ENCODE measurements around the gene ADAMTSL2.

GRCh38 chr9:133529457-133529856 lies 5.0 kb upstream of the ADAMTSL2 start:
- TF ChIP-seq CTCF (IDR thresholded peaks at IDR 0.05) (no peak), CEBPB (IDR thresholded peaks at IDR 0.05) (no peak), RCOR1 (IDR thresholded peaks at IDR 0.05; ENCODE audit: low read depth, low read length) (no peak), HEYL (CRISPR knock-in tag; IDR thresholded peaks at IDR 0.05) (no peak), REST (IDR thresholded peaks at IDR 0.05) (no peak), GATA3 (IDR thresholded peaks at IDR 0.05; ENCODE audit: borderline replicate concordance) (no peak), NPAS2 (CRISPR knock-in tag; IDR thresholded peaks at IDR 0.05; ENCODE audit: borderline replicate concordance) (no peak), HMGXB4 (CRISPR knock-in tag; IDR thresholded peaks at IDR 0.05; ENCODE audit: borderline replicate concordance) (no peak), RAD21 (conservative IDR thresholded peaks at IDR 0.05 in 1 of 2, IDR thresholded peaks at IDR 0.05 in 1 of 2) (no peak), HOXB5 (CRISPR knock-in tag; IDR thresholded peaks at IDR 0.05) (no peak), POLR2A (IDR thresholded peaks at IDR 0.05; ENCODE audit: low read length) (no peak), MAFK (IDR thresholded peaks at IDR 0.05; ENCODE audit: partially characterized antibody) (no peak), MAZ (IDR thresholded peaks at IDR 0.05; ENCODE audit: borderline replicate concordance, low read depth, low read length) (no peak)
- TF ChIP-seq, protein P1, sequence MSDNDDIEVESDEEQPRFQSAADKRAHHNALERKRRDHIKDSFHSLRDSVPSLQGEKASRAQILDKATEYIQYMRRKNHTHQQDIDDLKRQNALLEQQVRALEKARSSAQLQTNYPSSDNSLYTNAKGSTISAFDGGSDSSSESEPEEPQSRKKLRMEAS (IDR thresholded peaks at IDR 0.05): no peak
